Karpas-422 (cell line): Measurements from ENCODE around the gene ZGRF1. TPM values are rescaled to one million over a fixed set of nuclear protein-coding genes. Genes with fewer than 3 reads are reported as not detected.
"Not testable (repeated sequence)": the region's sequence is repeated elsewhere in the genome, so short reads cannot be mapped to it uniquely, and the experiment has no call there.

ENCODE experiments used
- DNase-seq: peaks from one replicate; pipeline ENCODE4 v3.0.0-alpha.2; 2015
- H2AFZ ChIP-seq: fragments of 200-600 bp; sonication (generic); 2 replicates; pipeline ENCODE4 v1.6.1; 2014; ENCODE audit warnings: antibody characterized with exemption, low read length, mixed read lengths
- H3K27ac ChIP-seq: fragments of 200-600 bp; sonication (generic); 2 replicates; pipeline ENCODE4 v1.5.1; 2014; ENCODE audit warnings: mild to moderate bottlenecking, low read length, moderate library complexity
- H3K27me3 ChIP-seq: fragments of 200-600 bp; sonication (generic); 2 replicates; pipeline ENCODE4 v1.6.1; 2014; ENCODE audit warnings: low read length, mixed read lengths
- H3K36me3 ChIP-seq: fragments of 200-600 bp; sonication (generic); 2 replicates; pipeline ENCODE4 v1.6.1; 2014; ENCODE audit warnings: low read length, mixed read lengths; ENCODE audit not compliant: insufficient read depth
- H3K4me1 ChIP-seq: fragments of 200-600 bp; sonication (generic); 2 replicates; pipeline ENCODE4 v1.6.1; 2014; ENCODE audit warnings: mild to moderate bottlenecking, low read length, mixed read lengths
- H3K4me2 ChIP-seq: fragments of 200-600 bp; sonication (generic); 2 replicates; pipeline ENCODE4 v1.6.1; 2014; ENCODE audit warnings: low read length, low read depth, mild to moderate bottlenecking; ENCODE audit not compliant: poor library complexity, severe bottlenecking
- H3K4me3 ChIP-seq: fragments of 200-600 bp; sonication (generic); 2 replicates; pipeline ENCODE4 v1.5.1; 2014; ENCODE audit warnings: mild to moderate bottlenecking, antibody characterized with exemption, low read length, mixed read lengths
- H3K79me2 ChIP-seq: fragments of 200-600 bp; sonication (generic); 2 replicates; pipeline ENCODE4 v1.6.1; 2014; ENCODE audit warnings: mild to moderate bottlenecking, low read length, mixed read lengths
- H3K9ac ChIP-seq: fragments of 200-600 bp; sonication (generic); 2 replicates; pipeline ENCODE4 v1.6.0; 2014; ENCODE audit warnings: low read length
- H3K9me2 ChIP-seq: fragments of 200-600 bp; sonication (generic), shearing (Covaris generic); replicated peaks from 2 replicates; pipeline ENCODE4 v1.6.0; 2014; ENCODE audit warnings: mild to moderate bottlenecking, low read length, moderate library complexity; ENCODE audit not compliant: insufficient read depth
- H3K9me3 ChIP-seq: fragments of 300-700, 200-600 bp; sonication (generic); 2 replicates; pipeline ENCODE4 v1.6.1; 2014; ENCODE audit warnings: low read length, mixed read lengths
- H4K20me1 ChIP-seq: fragments of 200-600 bp; sonication (generic); 2 replicates; pipeline ENCODE4 v1.6.1; 2014; ENCODE audit warnings: mild to moderate bottlenecking, antibody characterized with exemption, low read length, low read depth; ENCODE audit not compliant: insufficient read depth
- total RNA-seq: library from RNA; depleted of rRNA; stranded (reverse); fragments of >200 nt; shearing (Covaris generic); gene quantifications from 2 replicates; pipeline ENCODE4 v1.2.3, GENCODE V29; 2014; ENCODE audit warnings: low replicate concordance

Gene ZGRF1
- total RNA-seq, 1 experiment from 2014 or later, result 39.8 TPM

- Histone ChIP-seq H3K4me2 (no peak overlapping the region), H4K20me1 (no peaks in the 10 kb centered on the region), H3K79me2 (no peaks in the 10 kb centered on the region), H3K4me1 (no peaks in the 10 kb centered on the region), H3K27me3 (no peaks in the 10 kb centered on the region), H3K9ac (no peak overlapping the region), H2AFZ (no peak overlapping the region), H3K9me3 (no peaks in the 10 kb centered on the region), H3K9me2 (no peaks in the 10 kb centered on the region), H3K4me3 (no peak overlapping the region), H3K27ac (no peak overlapping the region), H3K36me3 (0 out of 2 replicates have a peak, but pooled peaks cover 8% of the 10 kb centered on the region)
- DNase-seq, result no peak
Observed at GRCh38 chr4:112536123-112536522, 100.6 kb downstream of the ZGRF1 start.

- H3K4me3 ChIP-seq, result no peak overlapping the region
- no peak for DNase-seq
- H3K9me3 ChIP-seq, result no peaks in the 10 kb centered on the region
- no peaks in the 10 kb centered on the region for H3K36me3 ChIP-seq
- H3K4me2 ChIP-seq, result no peak overlapping the region
- no peaks in the 10 kb centered on the region for H3K27me3 ChIP-seq
- no peaks in the 10 kb centered on the region for H3K9me2 ChIP-seq
- H3K79me2 ChIP-seq, result no peaks in the 10 kb centered on the region
- H2AFZ ChIP-seq, result no peak overlapping the region
- H3K4me1 ChIP-seq, result no peaks in the 10 kb centered on the region
- H3K9ac ChIP-seq, result no peak overlapping the region
- H4K20me1 ChIP-seq, result no peaks in the 10 kb centered on the region
- H3K27ac ChIP-seq, result no peak overlapping the region
Observed at GRCh38 chr4:112532267-112532666, 104.4 kb downstream of the ZGRF1 start.

GRCh38 chr4:112531146-112531545 is 105.6 kb downstream of the ZGRF1 start:
- H3K4me2 ChIP-seq, result no peak overlapping the region
- no peaks in the 10 kb centered on the region for H3K79me2 ChIP-seq
- H3K4me3 ChIP-seq, result no peak overlapping the region
- H3K9me3 ChIP-seq, result no peaks in the 10 kb centered on the region
- H3K36me3 ChIP-seq, result no peaks in the 10 kb centered on the region
- H3K9ac ChIP-seq, result no peak overlapping the region
- H3K27me3 ChIP-seq, result no peaks in the 10 kb centered on the region
- no peak overlapping the region for H3K27ac ChIP-seq
- H3K9me2 ChIP-seq, result no peaks in the 10 kb centered on the region
- DNase-seq, result no peak
- no peaks in the 10 kb centered on the region for H3K4me1 ChIP-seq
- no peak overlapping the region for H2AFZ ChIP-seq
- no peaks in the 10 kb centered on the region for H4K20me1 ChIP-seq

- no peak for DNase-seq
- Histone ChIP-seq H3K36me3 (no peaks in the 10 kb centered on the region), H3K4me2 (no peak overlapping the region), H2AFZ (no peak overlapping the region), H3K9me3 (no peaks in the 10 kb centered on the region), H3K4me3 (no peak overlapping the region), H3K27ac (no peak overlapping the region), H3K27me3 (no peaks in the 10 kb centered on the region), H3K9me2 (no peaks in the 10 kb centered on the region), H3K4me1 (peaks cover 25% of the 10 kb centered on the region), H3K79me2 (no peaks in the 10 kb centered on the region), H4K20me1 (no peaks in the 10 kb centered on the region; the same call in 1 of the 2 replicates), H3K9ac (no peak overlapping the region)
Observed at GRCh38 chr4:112526061-112526460, 110.6 kb downstream of the ZGRF1 start.

GRCh38 chr4:112523764-112524505 is 112.8 kb downstream of the ZGRF1 start:
- Histone ChIP-seq H3K4me3 (peak overlapping the region; percentile 67), H3K79me2 (no peaks in the 10 kb centered on the region), H3K27me3 (no peaks in the 10 kb centered on the region), H3K4me2 (peak overlapping the region; percentile 78), H4K20me1 (no peaks in the 10 kb centered on the region; the same call in 1 of the 2 replicates), H3K9ac (peak overlapping the region; percentile 56), H3K4me1 (peaks cover 26% of the 10 kb centered on the region), H3K36me3 (no peaks in the 10 kb centered on the region), H3K9me2 (no peaks in the 10 kb centered on the region), H2AFZ (peak overlapping the region; percentile 91), H3K27ac (peak overlapping the region; percentile 35), H3K9me3 (no peaks in the 10 kb centered on the region)
- DNase-seq, result peak; percentile 94

GRCh38 chr4:112523008-112523721 is 113.5 kb downstream of the ZGRF1 start:
- DNase-seq, result peak; percentile 89
- Histone ChIP-seq H3K36me3 (no peaks in the 10 kb centered on the region), H3K9me3 (no peaks in the 10 kb centered on the region), H3K4me3 (peak overlapping the region; percentile 67), H3K79me2 (no peaks in the 10 kb centered on the region), H3K27me3 (no peaks in the 10 kb centered on the region), H2AFZ (peak overlapping the region; percentile 68), H3K9ac (peak overlapping the region; percentile 56), H4K20me1 (no peaks in the 10 kb centered on the region; the same call in 1 of the 2 replicates), H3K9me2 (no peaks in the 10 kb centered on the region), H3K27ac (no peak overlapping the region), H3K4me1 (peaks cover 33% of the 10 kb centered on the region), H3K4me2 (peak overlapping the region; percentile 78)

GRCh38 chr4:112522431-112522830 is 114.3 kb downstream of the ZGRF1 start:
- peak overlapping the region; percentile 56; the same call in 1 of the 2 replicates for H3K9ac ChIP-seq
- H3K9me3 ChIP-seq, H3K9me2 ChIP-seq, DNase-seq, H3K27me3 ChIP-seq, H3K79me2 ChIP-seq, H3K27ac ChIP-seq, H3K36me3 ChIP-seq, H4K20me1 ChIP-seq: not testable (repeated sequence)
- peak overlapping the region; percentile 78 for H3K4me2 ChIP-seq
- H3K4me3 ChIP-seq, result peak overlapping the region; percentile 67
- peak overlapping the region; percentile 68; the same call in 1 of the 2 replicates for H2AFZ ChIP-seq
- H3K4me1 ChIP-seq, result peaks cover 40% of the 10 kb centered on the region
